HG03432 (cell line): Measurements from ENCODE around the gene ZNF516.

Experiments used
- ATAC-seq: cut with Tn5 transposase; IDR thresholded peaks from one replicate; pipeline ENCODE4 v1.9.1; 2021; ENCODE audit warnings: mild to moderate bottlenecking, moderate library complexity; ENCODE audit not compliant: unreplicated experiment

ZNF516 gene

DNA sequence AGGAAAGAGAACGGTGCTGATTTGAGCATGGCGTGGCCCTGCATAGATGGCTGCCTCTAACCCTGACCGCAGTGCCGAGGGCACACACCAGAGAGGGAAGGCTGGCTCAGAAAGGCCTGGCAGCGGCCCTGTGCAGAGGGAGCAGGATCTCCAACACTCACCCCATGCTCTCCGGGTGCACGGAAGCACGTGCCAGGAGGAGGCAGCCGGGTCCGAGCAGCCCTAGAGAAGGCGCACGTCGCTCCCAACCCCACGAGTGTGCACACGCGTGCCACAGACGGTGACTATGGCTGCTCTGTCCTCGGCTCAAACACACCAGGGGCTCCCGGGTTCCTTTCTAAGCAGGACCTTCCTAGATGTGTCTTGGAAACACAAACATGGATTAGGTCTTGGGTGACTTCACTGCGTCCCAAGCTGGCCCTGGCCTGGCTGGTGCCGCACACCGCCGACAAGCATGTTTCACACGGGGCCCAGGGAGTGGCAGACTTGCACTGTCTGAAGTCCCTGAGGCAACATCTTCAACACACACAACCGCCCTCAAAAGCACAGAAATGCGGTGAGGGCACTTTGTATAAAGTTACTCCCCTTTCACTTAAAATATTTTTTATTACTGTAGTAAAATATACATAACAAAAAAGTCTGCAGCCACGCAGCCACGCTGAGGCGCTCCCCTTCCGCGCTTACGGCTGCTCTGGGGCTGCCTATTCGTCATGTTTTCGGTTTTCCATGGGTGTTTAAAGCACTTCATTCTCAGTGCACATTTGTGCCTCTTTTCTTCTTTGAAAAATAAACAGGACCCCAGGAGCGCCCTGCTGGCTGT is 110.0 kb downstream of the ZNF516 start:
- no peak for ATAC-seq

DNA sequence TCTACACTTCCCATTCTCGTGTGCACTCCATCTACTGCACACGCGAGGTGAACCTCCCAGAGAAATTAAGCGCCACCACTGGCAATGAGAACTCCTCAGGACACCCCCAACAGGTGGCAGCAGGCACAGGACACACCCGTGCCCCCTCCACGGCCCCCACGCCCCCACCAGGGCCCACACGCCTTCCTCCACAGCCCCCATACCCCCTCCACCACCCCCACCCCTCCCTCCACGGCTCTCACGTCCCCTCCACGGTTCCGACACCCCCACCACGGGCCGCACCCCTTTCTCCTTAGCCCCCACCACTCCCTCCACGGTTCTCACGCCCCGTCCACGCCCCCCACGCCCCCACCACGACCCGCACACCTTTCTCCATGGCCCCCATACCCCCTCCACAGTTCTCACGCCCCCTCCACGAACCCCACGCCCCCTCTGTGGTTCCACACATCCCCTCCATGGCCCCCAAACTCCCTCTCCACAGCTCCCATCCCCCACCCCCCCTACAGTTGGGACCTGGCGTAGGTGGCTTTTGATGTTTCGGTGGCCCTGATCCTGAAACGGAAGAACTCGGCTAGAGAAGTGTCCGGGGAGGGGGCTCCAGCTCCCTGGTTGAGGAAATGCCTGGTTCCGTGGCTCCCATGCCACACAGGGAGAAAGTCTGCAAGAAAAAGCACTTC is 110.8 kb downstream of the ZNF516 start:
- no peak for ATAC-seq

DNA sequence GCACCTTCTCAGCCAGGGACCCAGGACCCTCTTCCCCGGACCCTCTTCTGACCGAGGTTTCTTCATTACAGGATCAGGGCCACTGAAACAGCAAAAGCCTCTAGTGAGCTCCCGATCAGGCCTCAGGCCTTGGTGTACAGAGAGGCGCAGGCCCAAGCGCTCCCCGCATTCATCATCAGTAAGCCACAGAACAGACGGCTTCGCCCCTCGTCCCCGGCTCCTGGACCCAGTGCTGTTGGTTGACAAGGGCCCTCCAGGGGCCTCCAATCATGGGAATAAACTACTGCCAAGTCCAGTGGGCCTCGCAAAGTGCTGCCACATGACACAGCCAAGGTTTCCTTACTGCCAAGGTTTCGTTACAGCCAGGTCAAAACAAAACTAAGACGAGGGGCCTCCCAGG is 111.4 kb downstream of the ZNF516 start:
- no peak for ATAC-seq

DNA sequence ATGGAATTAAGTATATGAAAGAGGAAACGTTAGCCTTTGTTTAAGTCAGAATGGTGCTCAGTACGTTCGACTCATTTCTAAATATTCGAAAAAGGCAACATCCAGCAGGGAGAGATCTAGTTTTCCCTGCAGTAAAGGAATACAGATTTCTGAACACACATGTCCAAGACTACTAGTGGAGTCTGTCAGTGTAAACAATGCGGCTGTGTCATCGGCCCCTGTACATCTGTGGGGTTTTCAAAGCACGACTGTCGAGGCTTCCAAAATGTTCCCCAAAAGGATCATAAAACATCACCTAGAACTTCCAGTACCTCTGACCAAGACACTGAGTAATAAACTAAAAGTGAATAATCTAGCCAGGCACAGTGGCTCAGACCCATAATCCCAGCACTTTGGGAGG is 112.8 kb downstream of the ZNF516 start:
- ATAC-seq = no peak

DNA sequence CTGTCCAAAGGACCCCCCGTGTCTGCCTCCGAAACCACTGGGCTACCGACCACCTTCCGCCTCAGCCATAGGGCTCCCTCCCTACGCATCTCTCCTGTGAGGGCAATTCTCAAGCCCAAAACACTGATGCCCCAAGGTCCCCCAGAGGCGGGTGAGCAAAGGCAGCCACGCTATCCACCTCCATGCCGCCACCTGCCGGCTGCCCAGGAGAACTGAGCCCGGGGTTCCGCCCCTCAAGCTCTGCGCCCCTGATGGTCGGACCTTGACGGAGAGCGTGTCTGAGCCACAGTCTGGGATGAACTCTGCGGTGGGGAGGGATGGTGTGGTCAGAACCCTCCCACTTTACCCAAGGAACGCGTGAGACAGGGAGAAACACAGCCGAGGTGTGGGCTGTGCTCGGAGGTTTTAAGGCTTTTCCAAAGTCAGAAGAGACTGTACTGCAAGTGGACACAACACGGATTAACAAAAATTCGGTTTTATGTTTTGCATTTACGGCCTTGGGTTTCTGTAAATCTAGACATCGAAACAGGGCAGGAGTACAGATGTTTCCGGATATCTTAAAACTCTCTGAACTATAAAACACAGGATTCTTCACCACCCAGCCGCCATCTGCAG is 114.1 kb downstream of the ZNF516 start:
- ATAC-seq = no peak

DNA sequence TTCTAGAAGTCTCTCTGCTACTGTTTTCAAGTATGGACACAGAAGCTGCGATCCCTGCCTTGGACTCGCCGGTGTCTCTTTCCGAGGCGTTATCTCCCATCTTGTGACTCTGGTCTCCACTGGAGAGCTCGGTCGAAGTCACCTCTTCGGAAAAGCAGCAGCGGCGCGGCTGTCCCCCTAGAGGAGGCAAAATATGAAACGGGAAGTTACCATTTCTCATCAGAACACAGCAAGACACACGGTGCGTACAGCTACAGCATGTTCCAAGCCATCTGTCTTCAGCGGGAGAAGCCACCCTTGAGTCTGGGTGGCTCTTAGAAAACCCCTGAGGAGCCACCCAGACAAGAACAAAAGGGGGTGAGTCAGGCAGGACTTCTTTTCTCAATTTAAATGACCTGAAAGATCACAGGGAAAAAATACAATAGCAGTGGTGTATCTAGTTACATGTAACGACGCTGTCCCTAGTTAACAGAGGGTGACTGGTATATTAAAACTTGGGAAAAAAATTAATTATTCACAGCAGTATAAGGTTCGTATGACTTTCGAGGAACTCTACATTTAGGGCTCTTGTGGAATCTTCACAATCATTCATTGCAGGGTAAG is 114.8 kb downstream of the ZNF516 start:
- no peak for ATAC-seq

DNA sequence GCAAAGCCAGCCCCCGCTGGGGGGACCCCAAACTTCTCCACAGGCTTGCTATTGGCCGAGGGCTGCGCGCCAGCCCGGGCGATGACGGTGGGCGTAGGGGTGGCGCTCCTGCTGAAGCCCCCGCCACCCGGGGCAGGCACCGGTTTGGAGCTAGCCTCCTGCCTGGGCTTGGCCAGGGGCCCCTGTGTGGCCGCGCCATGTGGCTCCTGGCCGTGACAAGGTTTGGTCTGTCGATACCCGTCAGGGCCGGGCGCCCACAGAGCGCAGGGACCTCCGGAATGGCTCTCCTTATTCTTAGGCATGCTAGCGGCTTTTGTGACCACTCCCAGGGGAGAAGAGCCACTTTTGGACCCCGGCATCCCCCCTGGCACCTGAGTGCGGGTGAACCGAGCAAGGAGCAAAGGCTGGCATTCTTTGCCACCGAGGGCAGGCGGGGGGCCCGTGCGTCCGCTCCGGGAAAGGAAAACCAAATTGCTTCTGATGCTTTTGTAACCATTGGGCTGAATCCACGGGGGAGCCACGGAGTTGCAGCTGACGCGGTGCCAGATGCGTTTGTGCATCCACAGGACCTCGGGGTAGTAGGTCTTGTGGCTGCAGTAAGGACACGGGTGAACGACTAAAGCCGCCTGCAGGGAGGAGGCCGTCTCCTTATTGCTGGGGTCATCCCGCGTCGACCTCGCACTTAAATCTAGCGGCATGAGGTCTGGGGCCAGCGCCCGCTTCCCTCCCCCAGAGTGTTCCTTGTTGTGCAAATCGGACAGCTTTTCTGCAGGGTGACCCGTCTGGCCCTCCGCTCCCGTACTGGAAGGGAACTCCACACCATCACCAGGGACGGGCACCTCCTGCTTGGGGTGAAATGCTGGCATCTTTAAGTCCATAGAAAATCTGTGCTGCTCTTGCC is 115.6 kb downstream of the ZNF516 start:
- no peak for ATAC-seq

DNA sequence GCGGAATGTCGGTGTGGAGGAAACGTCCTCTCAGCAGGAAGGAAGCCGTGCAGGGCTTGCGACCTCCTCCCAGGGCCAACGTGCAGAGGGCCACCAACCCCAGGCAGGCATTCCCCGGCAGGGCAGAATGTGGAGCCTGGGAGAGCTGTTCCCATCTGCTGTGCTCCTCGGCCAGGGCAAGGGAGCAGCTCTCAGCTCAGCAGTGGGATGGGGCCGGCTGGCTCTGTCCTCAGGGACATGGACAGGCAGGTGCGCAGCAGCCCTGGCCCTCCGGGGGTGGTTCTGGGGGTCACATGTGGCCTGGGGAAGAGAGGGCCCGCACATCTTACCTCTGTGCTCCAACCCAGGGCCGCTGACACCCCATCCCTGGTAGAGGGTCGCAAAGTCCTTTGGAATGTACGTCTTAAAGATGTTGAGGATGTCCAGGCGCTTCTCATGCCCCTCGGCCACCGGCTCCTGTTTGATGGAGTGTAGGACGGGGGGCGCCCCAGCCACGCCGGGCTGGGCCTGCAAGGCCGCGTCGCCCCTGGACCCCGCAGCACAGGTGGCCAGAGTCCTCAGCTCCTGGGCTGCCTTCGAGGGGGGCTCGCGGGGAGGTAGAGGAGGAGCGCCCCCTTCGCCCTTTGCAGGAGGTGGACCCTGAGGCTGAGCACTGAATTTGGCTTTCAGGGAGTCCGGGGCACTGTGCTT is 116.4 kb downstream of the ZNF516 start:
- no peak for ATAC-seq

DNA sequence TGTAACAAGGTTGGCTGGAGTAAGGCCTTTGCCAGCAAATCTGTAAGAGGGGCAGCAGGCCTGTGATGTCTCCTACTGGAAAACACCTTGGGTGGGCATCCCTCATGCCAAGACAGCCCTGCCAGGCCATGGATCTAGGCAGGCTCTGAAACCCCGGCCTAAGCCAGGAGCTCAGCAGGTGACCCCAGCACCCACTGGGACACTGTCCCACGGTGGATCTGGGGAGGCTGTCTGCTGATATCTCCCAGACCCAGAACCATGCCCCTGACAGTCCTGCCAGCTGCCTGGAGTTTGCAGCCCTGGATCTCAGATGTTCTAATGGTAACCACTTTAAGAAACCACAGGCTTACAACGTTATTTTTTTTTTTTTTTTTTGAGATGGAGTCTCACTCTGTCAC is 117.7 kb downstream of the ZNF516 start:
- no peak for ATAC-seq

DNA sequence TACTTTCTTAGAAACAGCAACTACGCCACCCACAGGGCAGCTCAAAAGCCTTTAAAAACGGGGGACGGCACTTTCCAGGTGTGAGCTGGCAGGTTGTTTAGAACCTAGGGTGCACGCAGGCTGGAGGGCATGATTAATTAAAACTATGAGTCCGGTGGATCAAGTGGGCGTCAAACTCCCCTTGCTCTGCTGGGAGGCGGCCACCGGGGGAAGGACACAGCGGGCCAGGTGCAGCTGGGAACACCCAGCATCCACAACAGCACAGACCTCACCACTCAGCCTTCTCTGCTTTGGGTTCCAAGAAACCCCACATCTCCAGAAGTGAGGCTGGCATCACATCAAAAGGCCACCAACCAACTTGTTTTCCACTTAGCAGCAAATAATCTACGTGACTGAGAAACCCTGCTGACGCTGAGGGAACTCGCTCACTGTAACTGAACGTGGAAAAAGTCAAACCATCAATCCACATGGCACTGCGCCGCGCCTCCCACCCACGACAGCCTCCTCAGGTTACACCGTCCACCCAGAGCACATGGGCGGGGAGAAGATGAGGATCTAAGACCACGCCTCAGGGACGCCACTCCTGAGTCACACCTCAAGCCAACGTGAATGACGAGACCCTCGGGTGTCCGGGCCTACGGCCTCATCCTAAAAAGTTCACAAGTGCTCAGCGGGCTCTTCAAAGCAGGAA is 118.2 kb downstream of the ZNF516 start:
- ATAC-seq = no peak

DNA sequence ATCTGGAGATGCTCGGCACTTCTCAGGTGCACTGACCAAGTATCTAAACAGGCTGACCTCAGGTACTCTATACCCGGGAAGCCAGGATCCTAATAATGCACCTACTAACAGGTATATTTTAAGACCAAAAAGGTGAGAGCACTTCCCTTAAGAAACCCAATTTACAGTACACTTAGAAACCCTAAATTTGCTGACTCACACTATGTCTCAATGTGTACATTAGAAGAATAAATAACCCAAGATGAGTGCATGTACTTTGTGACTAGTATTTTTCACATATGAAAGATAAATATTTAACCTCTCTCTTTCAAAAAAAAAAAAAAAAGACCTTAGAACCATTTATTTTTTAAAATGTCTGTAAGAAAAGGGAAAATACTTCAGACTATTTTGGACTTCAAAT is 118.8 kb downstream of the ZNF516 start:
- no peak for ATAC-seq

DNA sequence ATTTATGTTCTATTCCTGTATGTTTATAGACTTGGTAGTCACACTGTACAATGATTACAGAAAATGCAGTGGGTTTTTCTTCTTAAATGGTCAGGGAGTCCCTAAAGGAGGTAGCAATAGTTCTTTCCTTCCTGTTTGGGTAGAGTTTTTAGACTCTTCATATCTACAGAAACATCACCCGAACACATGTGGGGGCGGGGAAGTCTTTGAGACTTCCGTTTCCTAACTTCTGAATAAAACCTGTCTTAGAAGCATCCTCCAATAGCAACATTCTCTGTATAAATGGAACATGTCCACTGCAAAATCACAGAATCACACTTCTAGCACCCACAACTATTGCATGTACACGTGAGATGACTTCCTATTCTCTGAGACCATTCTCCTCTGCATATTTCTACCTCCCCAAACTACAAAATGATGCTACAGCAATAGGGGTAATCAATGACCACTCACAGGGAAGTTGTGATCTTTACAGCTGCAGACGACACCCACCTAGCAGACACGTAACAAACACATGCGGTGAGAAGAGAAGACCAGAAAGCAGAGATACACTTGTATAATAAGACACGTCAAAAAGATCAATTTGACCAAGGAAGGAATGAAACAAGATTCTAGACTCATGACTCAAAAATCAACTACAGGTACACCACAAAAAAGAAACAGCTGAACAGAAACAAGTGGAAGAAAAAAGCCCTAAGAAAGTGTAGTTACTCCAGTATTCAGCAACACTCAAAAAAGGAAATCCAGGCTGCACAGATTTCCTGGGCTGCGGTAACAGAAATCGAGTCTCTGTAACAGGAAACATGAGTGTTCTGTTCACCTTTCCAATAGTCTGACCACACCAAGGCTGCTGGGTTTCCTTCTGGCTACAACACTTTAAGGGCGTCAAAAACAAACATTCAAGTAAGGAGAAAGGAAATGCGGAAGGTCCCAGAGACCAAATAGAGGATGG is 120.4 kb downstream of the ZNF516 start:
- peak; percentile 81 for ATAC-seq

DNA sequence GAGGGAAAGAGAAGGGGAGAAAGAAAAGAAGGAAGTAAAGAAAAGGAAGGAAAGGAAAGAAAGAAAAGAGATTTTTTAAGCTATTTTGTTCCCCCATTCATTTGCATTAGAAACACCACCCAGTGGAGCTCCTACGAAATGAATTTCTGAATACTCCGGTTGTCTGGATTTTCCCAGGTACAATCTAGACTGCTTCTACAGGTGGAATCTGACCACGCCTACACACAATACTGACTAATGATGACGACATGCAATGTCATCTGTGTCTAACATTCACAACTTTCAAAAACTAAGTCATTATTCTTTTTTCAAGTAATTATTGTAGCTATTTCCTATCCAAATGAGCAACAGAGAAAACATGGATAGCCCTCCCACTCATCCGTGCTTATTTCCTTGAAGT is 121.7 kb downstream of the ZNF516 start:
- ATAC-seq = no peak

DNA sequence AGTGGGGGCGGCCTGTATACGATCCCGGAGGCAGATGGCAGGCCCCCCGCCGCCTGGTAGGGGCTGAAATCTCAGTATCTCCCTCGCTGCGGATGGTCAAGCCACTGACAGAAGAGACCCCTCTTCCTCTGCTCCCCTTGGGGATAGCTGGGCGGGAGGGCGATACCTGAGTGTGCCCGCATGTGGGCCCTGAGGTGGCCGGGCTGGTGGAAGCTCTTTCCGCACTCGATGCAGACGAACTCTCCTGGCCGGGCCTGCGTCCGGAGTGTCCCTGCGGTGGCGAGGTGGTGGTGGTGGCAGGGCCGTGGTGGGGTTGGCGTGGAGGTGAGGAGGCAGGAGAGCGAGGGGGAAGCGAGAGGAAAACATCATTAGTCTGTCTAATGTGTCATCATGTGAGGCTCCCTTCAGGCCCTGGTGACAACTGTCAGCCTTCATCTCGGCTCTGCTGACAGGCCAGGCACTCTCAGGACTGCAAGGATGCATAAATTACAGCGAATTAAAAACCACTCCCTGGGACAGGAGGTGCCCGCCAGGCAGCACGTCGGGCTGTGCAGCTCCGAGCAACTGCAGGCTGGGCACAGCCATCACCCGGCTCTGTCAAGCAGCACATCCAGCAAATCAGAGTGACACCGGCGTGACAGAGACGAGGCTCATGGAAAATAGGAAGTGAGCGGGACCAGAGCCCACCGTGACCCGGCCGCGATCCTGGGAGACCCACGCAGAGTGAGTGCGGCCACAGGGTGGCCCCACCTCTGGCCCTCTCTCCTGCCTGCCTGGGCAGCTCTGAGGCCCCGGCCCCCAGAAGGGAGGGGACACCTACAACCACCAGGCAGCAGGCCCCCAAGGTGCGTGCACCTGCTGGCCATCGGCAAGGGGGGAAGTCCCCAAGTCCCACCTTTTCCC is 123.5 kb downstream of the ZNF516 start:
- no peak for ATAC-seq

DNA sequence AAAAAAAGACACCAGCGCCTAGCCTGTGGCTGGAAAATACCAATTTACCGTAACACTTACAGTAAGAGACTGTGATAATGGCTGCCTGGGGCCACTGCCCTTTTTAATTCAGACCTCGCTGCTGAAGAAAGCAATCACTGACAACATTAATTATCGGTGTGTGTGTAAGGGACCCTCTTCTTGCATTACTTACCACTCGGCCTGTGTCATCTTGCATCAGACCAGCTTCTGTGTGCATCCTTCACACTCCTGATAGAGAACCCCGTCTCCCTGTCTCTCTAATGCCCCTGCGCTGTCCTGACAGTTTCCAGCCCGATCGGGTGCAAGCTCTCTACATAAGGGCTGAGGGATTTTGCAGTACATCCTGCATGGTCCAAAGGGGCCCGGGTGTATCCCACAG is 124.4 kb downstream of the ZNF516 start:
- no peak for ATAC-seq

DNA sequence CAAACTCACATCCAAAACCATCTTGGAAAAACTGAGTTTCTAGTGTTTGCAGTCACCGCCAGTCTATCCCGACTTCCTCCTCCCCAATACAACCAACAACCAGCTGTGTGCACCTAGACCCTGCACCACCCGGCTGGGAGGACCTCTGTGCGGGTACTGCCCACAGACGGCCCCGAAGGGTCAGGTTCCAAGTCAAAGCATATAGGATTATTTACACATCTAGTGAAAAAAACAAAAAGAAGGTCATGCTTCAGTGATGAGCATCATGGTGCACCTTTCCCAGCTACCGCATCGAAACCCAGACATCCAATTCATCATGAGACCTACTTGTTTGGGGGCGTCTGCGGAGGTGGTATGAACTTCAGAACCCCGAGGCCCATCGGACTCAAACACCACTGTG is 124.8 kb downstream of the ZNF516 start:
- ATAC-seq = no peak

DNA sequence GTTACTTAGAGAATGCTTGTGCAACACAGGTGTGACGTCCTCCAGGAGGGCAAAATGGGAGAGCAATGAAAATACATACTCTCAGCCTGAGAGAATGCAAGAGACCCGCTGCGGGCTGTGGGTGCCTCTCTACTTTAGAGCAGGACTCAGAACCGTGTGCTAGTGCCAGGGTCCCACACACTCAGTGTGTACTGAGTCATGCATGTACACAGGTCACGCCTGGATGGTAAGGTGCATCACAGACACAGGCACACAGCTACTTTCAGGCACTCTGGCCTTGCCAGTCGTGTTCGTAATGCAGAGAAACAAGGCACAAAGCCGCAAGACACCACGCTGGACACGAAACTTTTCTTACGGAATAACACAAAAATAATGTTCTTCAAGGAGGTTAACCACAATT is 125.3 kb downstream of the ZNF516 start:
- ATAC-seq = no peak
